GM12878 (cell line): ENCODE measurements around the gene MPHOSPH6. TPM values are rescaled to one million over a fixed set of nuclear protein-coding genes. Genes with fewer than 3 reads are reported as not detected.

Experiments used
- ATF2 ChIP-seq: IDR thresholded peaks from 2 replicates; pipeline ENCODE4 v1.6.1; 2012; ENCODE audit warnings: low read length, inconsistent platforms
- BCLAF1 ChIP-seq: fragments of 450-650 bp; IDR thresholded peaks from 2 replicates; pipeline ENCODE4 v1.6.1; 2017; ENCODE audit warnings: antibody characterized with exemption, mild to moderate bottlenecking, moderate library complexity
- ETV6 ChIP-seq, 2 experiments: fragments of 450-650 bp in 1 of 2; IDR thresholded peaks in 1 of 2; conservative IDR thresholded peaks in 1 of 2; 2 replicates each; pipeline ENCODE4 v1.6.1; 2014; ENCODE audit warnings: antibody characterized with exemption in 1 of 2, borderline replicate concordance in 1 of 2, low read depth in 1 of 2, mild to moderate bottlenecking in 1 of 2, moderate library complexity in 1 of 2
- PRDM15 ChIP-seq: fragments of 450-650 bp; formaldehyde crosslinking; IDR thresholded peaks from 2 replicates; pipeline ENCODE4 v1.4.0; 2020; ENCODE audit warnings: mild to moderate bottlenecking, moderate library complexity
- RELA ChIP-seq: fragments of 450-650 bp; IDR thresholded peaks from 2 replicates; pipeline ENCODE4 v1.8.0; 2014; ENCODE audit warnings: borderline replicate concordance; ENCODE audit not compliant: partially characterized antibody
- SKIL ChIP-seq: fragments of 450-650 bp; IDR thresholded peaks from 2 replicates; pipeline ENCODE4 v1.6.1; 2017; ENCODE audit warnings: mild to moderate bottlenecking, low read depth, inconsistent platforms; ENCODE audit not compliant: poor library complexity, severe bottlenecking
- polyA plus RNA-seq, 11 experiments: library from polyadenylated mRNA; depleted of rRNA in 4 of 11; unstranded in 6 of 11; stranded (reverse) in 5 of 11; fragments of >200 nt; fragmentation: Nextera tagmentation in 4 of 11; fragmentation: Illumina TruSeq in 1 of 11; extraction: Ambion mirVana in 4 of 11; extraction: Trizol in 1 of 11; gene quantifications; 1 replicate in 1 of 11; 2 replicates in 10 of 11; pipeline versions ENCODE4 v1.2.1 to v1.2.3, GENCODE V29; 2011 to 2016; ENCODE audit warnings: inconsistent platforms in 2 of 11, missing spikeins in 2 of 11, low read depth in 1 of 11
- total RNA-seq, 4 experiments: library from RNA; depleted of rRNA in 3 of 4; stranded (reverse); fragments of >200 nt in 3 of 4; fragmentation: Illumina TruSeq in 1 of 4; extraction: Trizol in 1 of 4; gene quantifications; 2 replicates each; pipeline versions ENCODE4 v1.2.1 to v1.2.3, GENCODE V29; 2013 to 2021

MPHOSPH6 gene
- total and polyA plus RNA-seq, 10 of the 15 experiments (the other 5 are each of a cell fraction or from before 2014, with no cell fraction given) = 8.9 to 39.6 (median 19.8) TPM

GRCh38 chr16:82135844-82136243 is 34.2 kb downstream of the MPHOSPH6 start (continued):
- TF ChIP-seq PRDM15 (no peak), RELA (no peak), SKIL (no peak), ETV6 (conservative IDR thresholded peaks at IDR 0.05 in 1 of 2, IDR thresholded peaks at IDR 0.05 in 1 of 2; ENCODE audit: borderline replicate concordance in 1 of 2, low read depth in 1 of 2) (no peak), ATF2 (no peak), BCLAF1 (no peak)
